Measurements from ENCODE around the gene OGFR.

The OGFR gene

GRCh38 chr20:62785393-62785792 lies 19.2 kb upstream of the OGFR start:
- DNase-seq = no peak

GRCh38 chr20:62786157-62786556 lies 18.5 kb upstream of the OGFR start:
- no peak for DNase-seq

GRCh38 chr20:62787321-62787720 lies 17.3 kb upstream of the OGFR start:
- DNase-seq = no peak

GRCh38 chr20:62787866-62788265 lies 16.8 kb upstream of the OGFR start:
- no peak for DNase-seq

- no peak for DNase-seq
Measured at GRCh38 chr20:62788607-62789006, 16.0 kb upstream of the OGFR start.

- no peak for DNase-seq
Measured at GRCh38 chr20:62790075-62790474, 14.6 kb upstream of the OGFR start.

GRCh38 chr20:62791301-62792181 lies 13.1 kb upstream of the OGFR start:
- DNase-seq = peak; percentile 95

- DNase-seq = peak; percentile 95
Measured at GRCh38 chr20:62792182-62792939, 12.3 kb upstream of the OGFR start.

GRCh38 chr20:62792940-62793756 lies 11.5 kb upstream of the OGFR start:
- no peak for DNase-seq

GRCh38 chr20:62793757-62794006 lies 11.0 kb upstream of the OGFR start:
- no peak for DNase-seq

- DNase-seq = peak; percentile 98
Measured at GRCh38 chr20:62794007-62794724, 10.5 kb upstream of the OGFR start.

- peak; percentile 86 for DNase-seq
Measured at GRCh38 chr20:62795023-62795761, 9.4 kb upstream of the OGFR start.

- DNase-seq = no peak
Measured at GRCh38 chr20:62796699-62797491, 7.7 kb upstream of the OGFR start.

GRCh38 chr20:62797671-62798532 lies 6.7 kb upstream of the OGFR start:
- DNase-seq = no peak

GRCh38 chr20:62799036-62799435 lies 5.6 kb upstream of the OGFR start:
- no peak for DNase-seq

GRCh38 chr20:62799459-62799858 lies 5.2 kb upstream of the OGFR start:
- no peak for DNase-seq

- no peak for DNase-seq
Measured at GRCh38 chr20:62799873-62800272, 4.8 kb upstream of the OGFR start.

- DNase-seq = no peak
Measured at GRCh38 chr20:62800314-62801259, 4.0 kb upstream of the OGFR start.
